CD4-positive, CD25-positive, alpha-beta regulatory T cell (primary cell): ENCODE data around the gene SLC8A2. TPM values are rescaled to one million over a fixed set of nuclear protein-coding genes. Genes with fewer than 3 reads are reported as not detected.
A peak's percentile ranks its signal among the peaks of the same experiment; 100 is the strongest.

Experiments used
- ATAC-seq, 2 donors: fragments of 150-1000 bp; cut with Tn5 transposase; one replicate each; pipeline ENCODE4 v1.10.0; 2021; ENCODE audit warnings: low read depth in 2 of 2, moderate number of reproducible peaks in 2 of 2, moderate library complexity in 1 of 2
- DNase-seq, 3 donors: peaks; one replicate each; pipeline versions ENCODE4 v3.0.0 to v3.0.0-alpha.2; 2012 to 2022; ENCODE audit warnings: mixed read lengths in 1 of 3
- H3K27ac ChIP-seq: one replicate; pipeline ENCODE4 v1.7.0; 2013; ENCODE audit warnings: mild to moderate bottlenecking, low read length; ENCODE audit not compliant: insufficient read depth, poor library complexity, severe bottlenecking
- H3K27me3 ChIP-seq: one replicate; pipeline ENCODE4 v1.7.0; 2013; ENCODE audit warnings: low read length; ENCODE audit not compliant: control insufficient read depth, insufficient read depth
- H3K36me3 ChIP-seq: one replicate; pipeline ENCODE4 v1.7.0; 2013; ENCODE audit warnings: mild to moderate bottlenecking, low read length, moderate library complexity; ENCODE audit not compliant: control insufficient read depth, insufficient read depth
- H3K4me1 ChIP-seq: 2 replicates; pipeline ENCODE4 v1.7.0; 2013; ENCODE audit warnings: mild to moderate bottlenecking, low read length; ENCODE audit not compliant: insufficient read depth, control insufficient read depth, poor library complexity, severe bottlenecking
- H3K4me3 ChIP-seq: one replicate; pipeline ENCODE4 v1.7.0; 2013; ENCODE audit warnings: low read depth, mild to moderate bottlenecking, low read length, moderate library complexity
- H3K9me3 ChIP-seq, 2 experiments: 1 replicate in 1 of 2; 2 replicates in 1 of 2; pipeline ENCODE4 v1.7.0; 2013; ENCODE audit warnings: low read length in 2 of 2, mild to moderate bottlenecking in 1 of 2, moderate library complexity in 1 of 2; ENCODE audit not compliant: control insufficient read depth in 2 of 2
- H3K27ac Mint-ChIP-seq, 3 donors: one replicate each; pipeline ENCODE4 v1.8.0; 2020 to 2022; ENCODE audit warnings: mild to moderate bottlenecking in 3 of 3, mixed read lengths in 3 of 3, moderate library complexity in 2 of 3
- H3K27me3 Mint-ChIP-seq: one replicate; pipeline ENCODE4 v1.8.0; 2022; ENCODE audit warnings: mild to moderate bottlenecking, mixed read lengths
- H3K36me3 Mint-ChIP-seq: one replicate; pipeline ENCODE4 v1.8.0; 2020; ENCODE audit warnings: mixed read lengths
- H3K4me1 Mint-ChIP-seq, 4 donors: one replicate each; pipeline ENCODE4 v1.8.0; 2020 to 2022; ENCODE audit warnings: mixed read lengths in 4 of 4, mild to moderate bottlenecking in 1 of 4
- H3K4me3 Mint-ChIP-seq, 4 donors: one replicate each; pipeline ENCODE4 v1.8.0; 2020 to 2022; ENCODE audit warnings: mild to moderate bottlenecking in 4 of 4, mixed read lengths in 4 of 4, moderate library complexity in 3 of 4
- H3K9me3 Mint-ChIP-seq, 7 donors: one replicate each; pipeline ENCODE4 v1.8.0; 2020 to 2022; ENCODE audit warnings: mixed read lengths in 7 of 7, mild to moderate bottlenecking in 3 of 7, moderate library complexity in 2 of 7
- polyA plus RNA-seq, 4 donors: library from polyadenylated mRNA; unstranded; fragments of 300-500 nt; fragmentation: Illumina TruSeq; gene quantifications; one replicate each; pipeline ENCODE4 v1.2.3, GENCODE V29; 2021
- total RNA-seq: library from RNA; stranded (reverse); gene quantifications from one replicate; pipeline ENCODE4 v1.2.3, GENCODE V29; 2022

The SLC8A2 gene
- total and polyA plus RNA-seq, 5 donors from 2014 or later = not detected

- Mint-ChIP-seq H3K9me3 (peaks cover 0 to 6% (median 0%) of the 10 kb centered on the region in 7 donors), H3K4me1 (peaks cover 4 to 45% (median 23%) of the 10 kb centered on the region in 4 donors), H3K27me3 (peaks cover 90% of the 10 kb centered on the region), H3K4me3 (no peak overlapping the region), H3K36me3 (peaks cover 9% of the 10 kb centered on the region), H3K27ac (no peak overlapping the region)
- Histone ChIP-seq H3K27ac (no peak overlapping the region), H3K4me1 (peaks cover 30% of the 10 kb centered on the region), H3K4me3 (no peak overlapping the region), H3K9me3 (no peaks in the 10 kb centered on the region), H3K36me3 (no peaks in the 10 kb centered on the region), H3K27me3 (peaks cover 29% of the 10 kb centered on the region)
- DNase-seq (no peak), ATAC-seq (no peak)
Observed at GRCh38 chr19:47421844-47422395, 49.8 kb downstream of the SLC8A2 start.

DNA sequence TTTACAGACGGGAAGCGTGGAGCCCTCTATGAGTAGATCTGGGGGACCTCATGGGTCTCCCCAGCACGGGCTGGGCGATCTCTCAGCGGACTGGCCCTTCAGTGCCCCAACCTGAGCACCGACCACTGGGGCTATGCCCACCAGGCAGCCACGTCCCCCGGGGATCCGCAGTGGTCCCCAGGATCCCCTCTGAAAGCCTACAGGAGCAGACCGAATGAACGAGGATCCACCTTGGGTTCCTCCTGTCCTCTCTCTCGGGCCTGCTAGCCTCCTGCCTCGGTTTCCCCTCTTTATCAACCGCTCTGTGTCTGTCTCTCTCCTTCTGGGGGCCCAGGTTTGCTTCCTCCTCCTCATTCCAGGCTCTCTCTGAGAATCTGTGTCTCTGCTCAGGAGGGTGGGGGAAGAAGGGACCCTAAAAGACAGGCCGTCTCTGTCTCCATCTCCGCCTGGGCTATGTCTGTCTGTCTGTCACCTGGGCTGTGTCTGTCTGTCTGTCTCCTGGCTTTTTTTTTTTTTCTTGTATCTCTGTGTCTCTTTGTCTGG is 50.4 kb downstream of the SLC8A2 start:
- no peak for ATAC-seq
- peak overlapping the region in 1 of 3 donors; percentile 58 for H3K27ac Mint-ChIP-seq
- H3K36me3 ChIP-seq = no peaks in the 10 kb centered on the region
- H3K4me3 Mint-ChIP-seq = peak overlapping the region in 2 of 4 donors; percentile 13 to 39
- H3K36me3 Mint-ChIP-seq = peaks cover 9% of the 10 kb centered on the region
- H3K4me1 ChIP-seq = peaks cover 30% of the 10 kb centered on the region
- no peak overlapping the region for H3K27ac ChIP-seq
- peaks cover 89% of the 10 kb centered on the region for H3K27me3 Mint-ChIP-seq
- H3K9me3 Mint-ChIP-seq = peaks cover 0 to 6% (median 0%) of the 10 kb centered on the region in 7 donors
- no peaks in the 10 kb centered on the region for H3K9me3 ChIP-seq
- peaks cover 29% of the 10 kb centered on the region for H3K27me3 ChIP-seq
- peaks cover 4 to 48% (median 23%) of the 10 kb centered on the region in 4 donors for H3K4me1 Mint-ChIP-seq
- no peak for DNase-seq
- H3K4me3 ChIP-seq = no peak overlapping the region

GRCh38 chr19:47419789-47420188 is 51.9 kb downstream of the SLC8A2 start:
- no peak overlapping the region for H3K27ac ChIP-seq
- Mint-ChIP-seq H3K4me3 (no peak overlapping the region), H3K4me1 (peaks cover 4 to 48% (median 23%) of the 10 kb centered on the region in 4 donors), H3K9me3 (peaks cover 0 to 6% (median 0%) of the 10 kb centered on the region in 7 donors), H3K27ac (no peak overlapping the region), H3K27me3 (peaks cover 86% of the 10 kb centered on the region), H3K36me3 (peaks cover 9% of the 10 kb centered on the region)
- H3K9me3 ChIP-seq = no peaks in the 10 kb centered on the region
- no peak overlapping the region for H3K4me3 ChIP-seq
- ATAC-seq (no peak), DNase-seq (no peak)
- H3K36me3 ChIP-seq = no peaks in the 10 kb centered on the region
- peaks cover 32% of the 10 kb centered on the region for H3K27me3 ChIP-seq
- peaks cover 30% of the 10 kb centered on the region for H3K4me1 ChIP-seq

- Histone ChIP-seq H3K27me3 (peaks cover 29% of the 10 kb centered on the region), H3K9me3 (no peaks in the 10 kb centered on the region), H3K4me3 (no peak within 1 kb of the TSS), H3K4me1 (peaks cover 30% of the 10 kb centered on the region), H3K36me3 (no peaks in the 10 kb centered on the region), H3K27ac (no peak within 1 kb of the TSS)
- Mint-ChIP-seq H3K27me3 (peaks cover 82% of the 10 kb centered on the region), H3K4me1 (peaks cover 4 to 48% (median 23%) of the 10 kb centered on the region in 4 donors), H3K27ac (no peak within 1 kb of the TSS), H3K36me3 (peaks cover 9% of the 10 kb centered on the region), H3K4me3 (peak within 1 kb of the TSS; percentile 73 to 86 (median 81)), H3K9me3 (peaks cover 0 to 5% (median 0%) of the 10 kb centered on the region in 7 donors)
- no peak for DNase-seq
- no peak for ATAC-seq
Observed at GRCh38 chr19:47419030-47419783, 52.5 kb downstream of the SLC8A2 start, which contains the start of gene MEIS3. MEIS3 (minus strand) TSS chr19:47419527; CDS start chr19:47419081, 446 bp downstream.

- peaks cover 4 to 48% (median 23%) of the 10 kb centered on the region in 4 donors for H3K4me1 Mint-ChIP-seq
- H3K27ac ChIP-seq = no peak overlapping the region
- peak overlapping the region in 1 of 4 donors; percentile 65 for H3K4me3 Mint-ChIP-seq
- no peak for DNase-seq
- H3K4me1 ChIP-seq = peaks cover 30% of the 10 kb centered on the region
- peaks cover 82% of the 10 kb centered on the region for H3K27me3 Mint-ChIP-seq
- no peak overlapping the region for H3K4me3 ChIP-seq
- peaks cover 0 to 8% (median 0%) of the 10 kb centered on the region in 7 donors for H3K9me3 Mint-ChIP-seq
- no peak for ATAC-seq
- H3K36me3 ChIP-seq = no peaks in the 10 kb centered on the region
- H3K36me3 Mint-ChIP-seq = peaks cover 9% of the 10 kb centered on the region
- H3K27ac Mint-ChIP-seq = no peak overlapping the region
- H3K9me3 ChIP-seq = no peaks in the 10 kb centered on the region
- H3K27me3 ChIP-seq = peaks cover 27% of the 10 kb centered on the region
Observed at GRCh38 chr19:47418692-47419029, 53.0 kb downstream of the SLC8A2 start.

- H3K9me3 ChIP-seq = no peaks in the 10 kb centered on the region
- peaks cover 9% of the 10 kb centered on the region for H3K36me3 Mint-ChIP-seq
- H3K4me3 Mint-ChIP-seq = peak overlapping the region; percentile 73 to 86 (median 81)
- no peak overlapping the region for H3K4me3 ChIP-seq
- H3K4me1 Mint-ChIP-seq = peaks cover 4 to 48% (median 23%) of the 10 kb centered on the region in 4 donors
- no peak overlapping the region for H3K27ac ChIP-seq
- H3K9me3 Mint-ChIP-seq = peaks cover 0 to 8% (median 1%) of the 10 kb centered on the region in 7 donors
- ATAC-seq (peak in 1 of 2 donors; percentile 32), DNase-seq (no peak)
- no peaks in the 10 kb centered on the region for H3K36me3 ChIP-seq
- peaks cover 30% of the 10 kb centered on the region for H3K4me1 ChIP-seq
- H3K27me3 Mint-ChIP-seq = peaks cover 82% of the 10 kb centered on the region
- peaks cover 24% of the 10 kb centered on the region for H3K27me3 ChIP-seq
- peak overlapping the region in 2 of 3 donors; percentile 1 to 25 for H3K27ac Mint-ChIP-seq
Observed at GRCh38 chr19:47417746-47418691, 53.7 kb downstream of the SLC8A2 start.

DNA sequence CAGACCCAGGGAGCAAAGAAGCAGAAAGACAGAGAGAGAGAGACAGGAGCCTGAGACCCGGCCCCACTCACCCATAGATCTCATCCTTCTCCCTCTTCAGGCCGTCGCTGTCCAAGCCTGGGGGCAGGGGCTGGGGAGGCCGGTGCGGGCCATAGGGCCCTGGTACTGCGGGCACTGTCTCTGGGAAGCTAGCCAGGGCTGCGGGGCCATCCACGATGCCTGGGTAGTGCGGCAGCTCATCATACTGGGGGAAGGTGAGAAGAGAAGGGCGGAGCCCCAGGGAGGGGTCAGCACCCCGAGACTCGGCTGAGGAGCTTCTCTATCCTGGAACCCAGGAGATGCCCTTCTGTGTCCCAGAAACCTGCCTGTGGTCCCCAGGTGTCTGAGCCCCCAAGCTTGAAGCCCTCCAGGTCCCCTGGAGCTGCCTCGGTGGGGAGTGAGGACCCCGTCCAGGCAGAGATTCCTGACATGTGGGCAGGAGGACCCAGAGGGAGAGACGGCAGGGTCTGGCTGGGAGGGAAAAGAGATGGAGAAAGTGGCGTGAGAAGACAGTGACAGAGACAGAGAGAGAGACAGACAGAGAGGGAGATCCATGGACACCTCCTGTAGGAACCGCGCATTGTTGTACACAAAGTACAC is 54.5 kb downstream of the SLC8A2 start:
- DNase-seq = no peak
- Mint-ChIP-seq H3K4me3 (peak overlapping the region in 3 of 4 donors; percentile 73 to 86 (median 82)), H3K27me3 (peaks cover 77% of the 10 kb centered on the region), H3K4me1 (peaks cover 4 to 40% (median 21%) of the 10 kb centered on the region in 4 donors), H3K27ac (peak overlapping the region in 1 of 3 donors; percentile 87), H3K9me3 (peaks cover 0 to 7% (median 1%) of the 10 kb centered on the region in 7 donors), H3K36me3 (peaks cover 4% of the 10 kb centered on the region)
- ATAC-seq = no peak
- no peaks in the 10 kb centered on the region for H3K36me3 ChIP-seq
- no peak overlapping the region for H3K27ac ChIP-seq
- peaks cover 16% of the 10 kb centered on the region for H3K27me3 ChIP-seq
- peaks cover 30% of the 10 kb centered on the region for H3K4me1 ChIP-seq
- no peaks in the 10 kb centered on the region for H3K9me3 ChIP-seq
- H3K4me3 ChIP-seq = no peak overlapping the region
